HUES64 (cell line): Measurements from ENCODE around the gene CDH23.

Experiments used
- H3K27ac ChIP-seq: 2 replicates; pipeline ENCODE4 v1.7.0; 2013; ENCODE audit warnings: low read depth, low read length, inconsistent platforms
- H3K27me3 ChIP-seq: 2 replicates; pipeline ENCODE4 v1.6.1; 2013; ENCODE audit warnings: mild to moderate bottlenecking, low read length; ENCODE audit not compliant: insufficient read depth
- H3K36me3 ChIP-seq: 2 replicates; pipeline ENCODE4 v1.6.1; 2013; ENCODE audit warnings: mild to moderate bottlenecking, low read length; ENCODE audit not compliant: insufficient read depth
- H3K4me1 ChIP-seq: 2 replicates; pipeline ENCODE4 v1.6.1; 2013; ENCODE audit warnings: mild to moderate bottlenecking, low read length, moderate library complexity; ENCODE audit not compliant: insufficient read depth
- H3K4me3 ChIP-seq: 2 replicates; pipeline ENCODE4 v1.5.1; 2013; ENCODE audit warnings: mild to moderate bottlenecking, low read length, moderate library complexity
- H3K9ac ChIP-seq: 2 replicates; pipeline ENCODE4 v1.6.1; 2013; ENCODE audit warnings: mild to moderate bottlenecking, low read depth, low read length
- H3K9me3 ChIP-seq: 2 replicates; pipeline ENCODE4 v1.6.1; 2013; ENCODE audit warnings: low read depth, low read length; ENCODE audit not compliant: insufficient read depth
- WGBS: fragments of 150-250, 120-280 bp; methylation state at CpG from one replicate; pipeline ENCODE4 v1.1.7; 2013; ENCODE audit warnings: missing lambda C conversion rate; 5-methylcytosine and 5-hydroxymethylcytosine counted together

CDH23 gene

DNA sequence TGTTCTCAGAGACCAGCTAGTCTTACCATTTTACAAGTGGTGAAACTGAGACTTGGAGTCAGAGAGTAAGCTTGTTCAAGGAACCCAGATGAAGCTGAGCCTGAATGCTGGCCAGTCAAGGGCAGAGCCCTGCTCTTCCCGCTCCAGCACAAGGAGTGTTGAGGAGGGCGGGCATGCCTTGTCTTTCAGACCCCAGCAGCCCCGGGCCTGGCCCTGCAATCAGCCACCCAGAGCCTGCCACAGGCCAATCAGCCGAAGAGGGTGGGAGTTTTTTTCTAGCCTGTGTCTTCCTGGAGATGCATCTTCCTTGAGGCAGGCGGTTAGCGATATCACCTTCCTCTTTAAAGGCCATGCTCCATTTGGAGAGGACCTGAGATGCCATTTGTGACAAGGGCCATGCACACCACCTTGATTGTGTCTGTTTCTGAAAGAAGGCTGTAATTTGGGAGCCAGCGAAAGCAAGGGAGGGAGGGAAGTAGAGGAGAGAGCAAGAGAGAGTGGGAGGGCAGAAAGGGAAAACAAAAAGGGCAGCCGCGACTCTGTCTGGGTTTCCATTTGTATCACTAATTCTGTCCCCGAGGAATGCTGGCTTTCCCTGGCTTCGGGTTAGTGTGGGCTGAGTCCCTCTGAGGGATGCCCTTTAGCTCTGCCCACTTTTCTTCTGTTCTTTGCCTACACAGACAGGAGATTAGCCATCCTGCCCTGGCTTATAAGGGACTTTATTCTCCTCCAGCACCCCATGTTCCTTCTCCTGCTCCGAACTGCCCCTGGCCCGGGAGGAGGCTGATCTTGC lies 8.0 kb downstream of the CDH23 start:
- H3K9ac ChIP-seq: no peak overlapping the region
- no peaks in the 10 kb centered on the region for H3K9me3 ChIP-seq
- peaks cover 19% of the 10 kb centered on the region for H3K27me3 ChIP-seq
- H3K4me3 ChIP-seq: no peak overlapping the region
- H3K4me1 ChIP-seq: 0 out of 2 replicates have a peak, but pooled peaks cover 5% of the 10 kb centered on the region
- no peaks in the 10 kb centered on the region for H3K36me3 ChIP-seq
- 80% methylated on average over 13 of the region's 13 CpGs for WGBS
- H3K27ac ChIP-seq: no peak overlapping the region

DNA sequence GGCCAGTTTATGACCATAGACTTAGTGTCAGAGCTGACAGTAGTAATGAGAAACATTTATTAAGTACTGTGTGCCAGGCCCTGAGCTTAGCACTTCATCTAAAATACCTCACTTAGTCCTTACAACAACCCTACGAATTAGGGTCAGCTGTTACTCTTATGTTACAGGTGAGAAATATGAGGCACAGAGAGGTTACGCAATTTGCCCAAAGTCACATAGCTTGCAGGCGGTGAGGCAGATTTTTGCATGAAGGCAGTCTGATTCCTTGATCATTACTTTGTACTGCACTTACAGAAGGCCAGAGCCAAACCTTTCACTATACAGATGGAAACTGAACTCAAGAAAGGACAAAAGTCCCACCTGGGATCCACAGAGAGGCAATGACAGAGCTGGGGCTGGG lies 10.2 kb downstream of the CDH23 start:
- H3K27ac ChIP-seq: no peak overlapping the region
- no peak overlapping the region for H3K4me3 ChIP-seq
- peaks cover 9% of the 10 kb centered on the region; the same call in 1 of the 2 replicates for H3K9me3 ChIP-seq
- no peak overlapping the region for H3K9ac ChIP-seq
- no peaks in the 10 kb centered on the region for H3K36me3 ChIP-seq
- WGBS: 95% methylated on average over 3 of the region's 3 CpGs
- no peaks in the 10 kb centered on the region for H3K27me3 ChIP-seq
- 0 out of 2 replicates have a peak, but pooled peaks cover 5% of the 10 kb centered on the region for H3K4me1 ChIP-seq

DNA sequence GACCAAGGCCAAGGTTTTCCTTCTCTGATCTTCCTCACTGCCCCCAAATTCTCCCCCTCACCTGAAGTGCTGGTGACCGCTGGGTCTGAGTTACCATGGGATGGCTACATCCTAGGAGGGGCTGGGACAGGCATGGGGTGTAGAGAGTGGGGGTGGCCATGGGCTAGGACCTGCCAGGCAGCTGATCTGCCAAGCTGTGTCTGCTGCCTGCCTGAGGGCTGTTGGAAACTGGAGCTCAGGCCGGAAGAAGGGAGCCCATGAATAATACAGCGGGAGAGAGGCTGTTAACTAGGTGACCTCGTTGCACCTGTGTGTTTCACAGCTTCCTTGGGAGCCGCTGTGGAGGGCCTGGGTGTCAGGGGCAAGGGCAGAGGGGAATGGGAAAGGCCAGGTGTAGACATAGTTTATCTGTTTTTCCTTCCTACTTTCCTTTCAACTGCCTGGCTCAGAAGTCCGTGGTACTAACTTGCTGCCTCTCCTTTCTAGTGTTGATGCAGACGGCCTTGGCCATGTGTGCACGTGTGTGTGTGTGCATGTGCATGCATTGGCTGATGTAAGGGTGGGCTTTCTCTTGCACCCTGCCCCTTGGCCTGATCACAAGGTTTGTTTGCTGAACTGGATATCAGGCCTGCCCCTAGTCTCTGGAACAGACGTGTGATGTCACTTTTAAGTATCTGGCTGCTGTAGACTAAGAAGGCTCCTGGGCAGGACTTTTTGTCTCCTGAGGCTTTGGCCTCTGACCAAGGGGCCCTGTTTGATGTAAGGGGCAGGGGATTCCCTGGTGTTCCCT lies 11.9 kb downstream of the CDH23 start:
- peaks cover 9% of the 10 kb centered on the region; the same call in 1 of the 2 replicates for H3K9me3 ChIP-seq
- H3K4me1 ChIP-seq: 0 out of 2 replicates have a peak, but pooled peaks cover 5% of the 10 kb centered on the region
- H3K9ac ChIP-seq: no peak overlapping the region
- no peak overlapping the region for H3K4me3 ChIP-seq
- no peak overlapping the region for H3K27ac ChIP-seq
- 85% methylated on average over 9 of the region's 9 CpGs for WGBS
- H3K27me3 ChIP-seq: no peaks in the 10 kb centered on the region
- no peaks in the 10 kb centered on the region for H3K36me3 ChIP-seq

DNA sequence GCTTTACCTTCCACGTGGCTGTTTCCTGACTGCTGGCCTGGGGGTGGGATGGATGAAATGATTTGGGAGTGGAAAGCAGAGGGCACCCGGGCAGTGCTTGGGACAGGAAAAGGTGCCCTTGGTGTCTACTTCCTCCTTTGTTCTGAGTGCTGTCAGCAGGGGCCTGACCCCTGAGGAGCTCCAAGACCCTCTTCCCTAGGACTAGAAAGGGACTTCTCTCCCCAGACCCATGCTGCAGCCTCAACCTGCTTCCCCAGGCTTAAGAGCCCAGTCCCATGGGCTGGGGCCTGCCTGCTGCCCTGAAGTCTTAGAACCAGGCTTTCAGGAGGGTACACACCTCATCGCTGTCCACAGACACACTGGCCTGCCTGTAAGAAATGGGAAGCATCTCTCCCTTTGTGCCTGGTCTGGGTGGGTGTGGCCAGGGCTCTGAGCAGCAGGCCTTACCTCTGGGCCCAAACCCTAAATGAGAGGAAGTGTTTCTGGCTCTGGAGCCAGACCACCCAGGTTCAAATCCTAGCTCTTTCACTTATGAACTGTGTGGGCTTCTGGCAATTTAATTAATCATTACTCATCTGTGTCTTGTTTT lies 12.9 kb downstream of the CDH23 start:
- H3K9me3 ChIP-seq: peaks cover 9% of the 10 kb centered on the region; the same call in 1 of the 2 replicates
- H3K4me3 ChIP-seq: no peak overlapping the region
- no peaks in the 10 kb centered on the region for H3K27me3 ChIP-seq
- H3K9ac ChIP-seq: no peak overlapping the region
- no peaks in the 10 kb centered on the region for H3K36me3 ChIP-seq
- 0 out of 2 replicates have a peak, but pooled peaks cover 5% of the 10 kb centered on the region for H3K4me1 ChIP-seq
- no peak overlapping the region for H3K27ac ChIP-seq
- 65% methylated on average over 3 of the region's 3 CpGs for WGBS

DNA sequence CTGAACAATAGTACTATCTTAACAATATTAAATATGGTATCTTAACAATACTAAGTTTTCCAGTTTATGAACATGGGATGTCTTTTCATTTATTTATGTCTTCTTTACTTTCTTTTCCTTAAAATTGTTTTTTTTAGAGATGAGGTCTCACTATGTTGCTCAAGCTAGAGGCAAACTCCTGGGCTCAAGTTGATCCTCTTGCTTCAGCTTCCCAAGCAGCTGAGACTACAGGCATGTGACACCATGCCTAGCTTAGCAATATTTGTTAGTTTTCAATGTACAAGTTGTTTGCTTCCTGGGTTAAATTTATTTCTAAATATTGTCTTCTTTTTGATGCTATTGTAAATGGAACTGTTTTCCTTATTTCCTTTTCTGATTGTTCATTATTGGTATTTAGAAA lies 16.9 kb downstream of the CDH23 start:
- Histone ChIP-seq H3K27ac (no peak overlapping the region), H3K4me1 (0 out of 2 replicates have a peak, but pooled peaks cover 5% of the 10 kb centered on the region), H3K4me3 (no peak overlapping the region), H3K9ac (no peak overlapping the region), H3K36me3 (no peaks in the 10 kb centered on the region), H3K27me3 (no peaks in the 10 kb centered on the region), H3K9me3 (peaks cover 13% of the 10 kb centered on the region; the same call in 1 of the 2 replicates)

DNA sequence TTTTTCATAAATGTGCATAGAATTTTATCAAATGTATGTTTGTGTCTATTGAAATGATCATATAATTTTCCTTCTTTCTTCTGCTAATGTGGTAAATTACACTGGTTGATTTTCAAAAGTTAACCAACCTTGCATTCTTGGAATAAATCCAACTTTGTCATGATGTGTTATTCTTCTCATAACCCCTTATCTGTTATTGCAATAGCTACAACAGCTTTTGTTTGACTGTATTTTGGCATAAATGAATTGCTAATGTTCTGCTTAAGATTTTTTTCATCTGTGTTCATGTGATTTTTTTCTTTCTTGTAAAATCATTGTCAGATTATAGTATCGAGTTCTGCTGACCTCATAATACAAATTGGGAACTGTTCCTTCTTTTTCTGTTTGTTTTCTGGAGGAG lies 17.6 kb downstream of the CDH23 start:
- Histone ChIP-seq H3K9ac (no peak overlapping the region), H3K4me1 (0 out of 2 replicates have a peak, but pooled peaks cover 1% of the 10 kb centered on the region), H3K36me3 (no peaks in the 10 kb centered on the region), H3K4me3 (no peak overlapping the region), H3K27me3 (no peaks in the 10 kb centered on the region), H3K27ac (no peak overlapping the region), H3K9me3 (peaks cover 13% of the 10 kb centered on the region; the same call in 1 of the 2 replicates)
- 88% methylated on average over 1 of the region's 1 CpG for WGBS

DNA sequence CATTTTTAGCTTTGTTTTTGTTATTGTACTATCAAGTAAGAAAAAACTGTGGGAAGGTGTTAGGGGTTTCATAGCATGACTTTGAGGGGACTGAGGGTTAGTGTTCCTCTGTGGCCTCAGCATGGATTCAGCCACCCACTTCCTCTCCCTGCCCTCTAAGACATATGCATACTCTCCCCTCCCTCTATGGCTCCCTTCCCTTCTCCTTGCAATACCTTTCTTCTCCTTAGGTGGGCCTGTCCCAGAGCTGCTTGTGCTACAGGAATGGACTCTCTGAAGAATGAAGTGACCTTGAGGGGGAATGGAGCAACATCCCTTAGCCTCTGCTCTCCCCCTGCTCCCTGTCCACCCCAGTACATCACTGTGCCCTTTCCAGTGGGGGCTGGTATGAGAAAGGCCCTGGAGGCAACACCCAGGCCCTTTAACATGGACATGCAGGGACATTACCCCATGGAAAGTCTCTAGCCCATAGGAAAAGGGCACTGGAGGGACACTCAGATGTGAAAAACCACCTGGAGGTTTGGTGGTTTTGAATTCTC lies 22.4 kb downstream of the CDH23 start:
- H3K9ac ChIP-seq: no peak overlapping the region
- H3K27ac ChIP-seq: no peak overlapping the region
- H3K4me1 ChIP-seq: no peaks in the 10 kb centered on the region
- no peaks in the 10 kb centered on the region for H3K36me3 ChIP-seq
- no peaks in the 10 kb centered on the region for H3K27me3 ChIP-seq
- peaks cover 5% of the 10 kb centered on the region; the same call in 1 of the 2 replicates for H3K9me3 ChIP-seq
- no peak overlapping the region for H3K4me3 ChIP-seq

DNA sequence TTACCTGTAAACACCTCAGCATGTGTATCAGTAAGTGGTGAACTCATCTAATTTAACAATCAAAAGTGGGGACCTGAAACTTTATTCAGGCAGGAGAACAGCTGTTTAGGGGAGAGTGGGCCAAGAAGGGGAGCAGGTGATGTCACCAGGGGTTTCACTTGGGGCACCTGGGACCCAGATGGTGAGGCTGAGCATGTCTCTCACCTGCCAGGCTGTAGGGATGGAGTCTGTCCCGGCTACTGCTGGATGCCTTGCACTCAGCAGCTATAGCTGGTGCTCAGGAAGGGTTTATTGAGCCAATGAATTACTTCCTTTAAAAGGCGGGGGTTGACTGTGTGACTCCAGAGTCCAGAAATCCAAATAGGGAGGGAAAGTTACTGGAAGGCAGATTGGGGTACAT lies 23.0 kb downstream of the CDH23 start:
- Histone ChIP-seq H3K36me3 (no peaks in the 10 kb centered on the region), H3K9ac (no peak overlapping the region), H3K9me3 (peaks cover 5% of the 10 kb centered on the region; the same call in 1 of the 2 replicates), H3K27me3 (no peaks in the 10 kb centered on the region), H3K4me3 (no peak overlapping the region), H3K4me1 (no peaks in the 10 kb centered on the region), H3K27ac (no peak overlapping the region)
- 85% methylated on average over 2 of the region's 2 CpGs for WGBS

DNA sequence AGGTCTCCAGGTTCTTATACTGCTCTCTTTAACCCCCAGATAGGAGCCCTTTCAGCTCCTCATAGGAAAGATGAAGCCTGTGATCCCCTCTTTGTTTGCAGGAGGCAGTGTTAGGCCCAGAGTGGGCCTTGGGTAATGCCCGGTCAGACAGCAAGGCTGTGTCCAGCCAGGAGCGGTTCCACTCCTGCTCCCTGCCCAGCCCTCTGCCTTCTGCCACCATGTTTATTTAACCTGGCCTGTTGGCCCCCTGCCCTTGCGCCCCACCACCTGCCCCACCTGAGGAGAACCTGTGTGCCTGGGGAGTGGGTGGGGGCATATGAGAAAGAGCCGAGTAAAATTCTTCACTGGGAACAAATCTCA lies 24.3 kb downstream of the CDH23 start:
- Histone ChIP-seq H3K27ac (no peak overlapping the region), H3K4me1 (no peaks in the 10 kb centered on the region), H3K9me3 (peaks cover 5% of the 10 kb centered on the region; the same call in 1 of the 2 replicates), H3K36me3 (no peaks in the 10 kb centered on the region), H3K4me3 (no peak overlapping the region), H3K27me3 (no peaks in the 10 kb centered on the region), H3K9ac (no peak overlapping the region)
- WGBS: 90% methylated on average over 4 of the region's 4 CpGs

DNA sequence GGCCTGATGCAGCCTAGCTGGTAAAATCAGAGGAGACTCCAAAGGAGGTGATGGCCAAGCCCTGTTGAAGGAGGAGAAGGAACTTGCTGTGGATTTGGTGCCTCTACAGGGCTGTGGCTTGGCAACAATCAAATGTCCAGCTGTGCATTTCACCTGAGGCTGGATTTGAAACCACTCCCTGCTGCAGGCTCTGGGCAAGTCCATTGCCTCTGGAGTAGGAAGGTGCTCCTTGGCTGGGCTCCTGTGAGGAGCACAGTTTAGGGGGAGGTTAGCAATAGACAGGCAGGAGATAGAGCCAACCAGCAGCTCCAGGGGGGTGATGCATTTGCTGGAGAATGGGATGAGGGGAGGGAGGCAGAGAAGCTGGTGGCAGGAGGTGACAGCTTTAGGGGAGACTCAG lies 26.5 kb downstream of the CDH23 start:
- Histone ChIP-seq H3K4me1 (no peaks in the 10 kb centered on the region), H3K9me3 (no peaks in the 10 kb centered on the region), H3K4me3 (no peak overlapping the region), H3K27me3 (no peaks in the 10 kb centered on the region), H3K9ac (no peak overlapping the region), H3K27ac (no peak overlapping the region), H3K36me3 (no peaks in the 10 kb centered on the region)

DNA sequence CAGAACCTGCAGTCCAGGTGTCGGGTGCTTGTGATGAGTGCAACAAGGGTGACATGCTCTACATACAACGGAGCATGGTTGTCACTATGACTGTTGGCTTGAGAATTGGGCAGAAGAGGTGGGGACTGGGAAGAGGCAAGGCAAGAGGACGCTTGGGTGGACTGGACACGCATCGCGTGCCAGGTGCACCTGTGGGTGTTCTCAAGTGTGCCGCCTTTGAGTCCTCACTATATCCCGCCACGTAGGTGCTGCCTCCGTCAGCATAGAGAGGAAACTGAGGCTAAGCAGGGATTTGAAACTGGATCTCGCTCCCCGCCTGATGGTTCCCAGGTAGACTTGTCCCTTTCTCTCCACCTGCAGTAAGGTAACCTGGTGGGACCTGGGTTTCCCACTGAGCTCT lies 27.2 kb downstream of the CDH23 start:
- Histone ChIP-seq H3K36me3 (no peaks in the 10 kb centered on the region), H3K4me1 (no peaks in the 10 kb centered on the region), H3K27ac (no peak overlapping the region), H3K4me3 (no peak overlapping the region), H3K9ac (no peak overlapping the region), H3K27me3 (no peaks in the 10 kb centered on the region), H3K9me3 (no peaks in the 10 kb centered on the region)
- WGBS: 92% methylated on average over 12 of the region's 12 CpGs
